HT-29 (cell line): Measurements from ENCODE around the gene FAM151B. TPM values are rescaled to one million over a fixed set of nuclear protein-coding genes. Genes with fewer than 3 reads are reported as not detected.
A peak's percentile ranks its signal among the peaks of the same experiment; 100 is the strongest.
"Not testable (repeated sequence)": the region's sequence is repeated elsewhere in the genome, so short reads cannot be mapped to it uniquely, and the experiment has no call there.

ENCODE experiments used
- DNase-seq: peaks from one replicate; pipeline ENCODE4 v3.0.0-alpha.2; 2015; ENCODE audit warnings: low spot score
- total RNA-seq: library from RNA; depleted of rRNA; stranded (reverse); fragments of >200 nt; shearing (Covaris generic); gene quantifications from 2 replicates; pipeline ENCODE4 v1.2.3, GENCODE V29; 2014; rRNA removed

Gene FAM151B
- 1.5 and 1.6 TPM in 2 replicates for total RNA-seq

GRCh38 chr5:80487829-80488721 lies at the start of gene FAM151B:
Gene FAM151B, plus strand, starts transcription at chr5:80488100. Its CDS starts 24 bp downstream, at chr5:80488124.
- DNase-seq: peak; percentile 98

- no peak for DNase-seq
Observed at GRCh38 chr5:80438739-80439138, 49.2 kb upstream of the FAM151B start.

GRCh38 chr5:80439213-80439612 lies 48.7 kb upstream of the FAM151B start:
- no peak for DNase-seq

GRCh38 chr5:80442742-80443141 lies 45.2 kb upstream of the FAM151B start:
- no peak for DNase-seq

- DNase-seq: no peak
Observed at GRCh38 chr5:80453366-80453765, 34.5 kb upstream of the FAM151B start.

GRCh38 chr5:80463269-80463668 lies 24.6 kb upstream of the FAM151B start:
- DNase-seq: no peak

GRCh38 chr5:80466669-80467485 lies 21.0 kb upstream of the FAM151B start:
- DNase-seq: peak; percentile 68

- no peak for DNase-seq
Observed at GRCh38 chr5:80468131-80468530, 19.8 kb upstream of the FAM151B start.

- DNase-seq: not testable (repeated sequence)
Observed at GRCh38 chr5:80470631-80471030, 17.3 kb upstream of the FAM151B start.

GRCh38 chr5:80474929-80475328 lies 13.0 kb upstream of the FAM151B start:
- no peak for DNase-seq

GRCh38 chr5:80479713-80480112 lies 8.2 kb upstream of the FAM151B start:
- DNase-seq: no peak

GRCh38 chr5:80480354-80480753 lies 7.5 kb upstream of the FAM151B start:
- no peak for DNase-seq

GRCh38 chr5:80481019-80481893 lies 6.6 kb upstream of the FAM151B start:
- DNase-seq: peak; percentile 77

- no peak for DNase-seq
Observed at GRCh38 chr5:80482578-80482977, 5.3 kb upstream of the FAM151B start.

GRCh38 chr5:80483636-80484232 lies 4.2 kb upstream of the FAM151B start:
- no peak for DNase-seq

GRCh38 chr5:80487444-80487828 lies 464 bp upstream of the FAM151B start:
- no peak for DNase-seq

GRCh38 chr5:80491296-80491695 lies 3.4 kb downstream of the FAM151B start:
- DNase-seq: no peak

GRCh38 chr5:80492741-80493140 lies 4.8 kb downstream of the FAM151B start:
- DNase-seq: no peak

GRCh38 chr5:80493443-80493842 lies 5.5 kb downstream of the FAM151B start:
- DNase-seq: peak; percentile 22

GRCh38 chr5:80495891-80496290 lies 8.0 kb downstream of the FAM151B start:
- no peak for DNase-seq

GRCh38 chr5:80502800-80503199 lies 14.9 kb downstream of the FAM151B start:
- no peak for DNase-seq
